Duodenal mucosa (tissue), 2 donors: ENCODE data around the gene MRPL19.

ENCODE experiments used
- H3K27ac ChIP-seq: one replicate; pipeline ENCODE4 v1.7.0; 2013; ENCODE audit warnings: low read depth, low read length
- H3K27me3 ChIP-seq, 2 donors: one replicate each; pipeline ENCODE4 v1.7.0; 2013; ENCODE audit warnings: low read length in 2 of 2, control low read depth in 1 of 2; ENCODE audit not compliant: insufficient read depth in 2 of 2, control insufficient read depth in 1 of 2
- H3K36me3 ChIP-seq, 2 donors: one replicate each; pipeline ENCODE4 v1.7.0; 2013; ENCODE audit warnings: low read length in 2 of 2, control low read depth in 1 of 2; ENCODE audit not compliant: insufficient read depth in 2 of 2, control insufficient read depth in 1 of 2
- H3K4me1 ChIP-seq, 2 donors: one replicate each; pipeline ENCODE4 v1.7.0; 2013; ENCODE audit warnings: low read length in 2 of 2, control low read depth in 1 of 2; ENCODE audit not compliant: insufficient read depth in 2 of 2, control insufficient read depth in 1 of 2
- H3K4me3 ChIP-seq, 2 donors: one replicate each; pipeline ENCODE4 v1.7.0; 2013; ENCODE audit warnings: low read length in 2 of 2, low read depth in 1 of 2
- H3K9ac ChIP-seq, 2 donors: one replicate each; pipeline ENCODE4 v1.7.0; 2013; ENCODE audit warnings: low read length in 2 of 2, low read depth in 1 of 2
- H3K9me3 ChIP-seq, 2 donors: one replicate each; pipeline ENCODE4 v1.7.0; 2013; ENCODE audit warnings: low read length in 2 of 2, control low read depth in 1 of 2; ENCODE audit not compliant: control insufficient read depth in 1 of 2

The MRPL19 gene

DNA sequence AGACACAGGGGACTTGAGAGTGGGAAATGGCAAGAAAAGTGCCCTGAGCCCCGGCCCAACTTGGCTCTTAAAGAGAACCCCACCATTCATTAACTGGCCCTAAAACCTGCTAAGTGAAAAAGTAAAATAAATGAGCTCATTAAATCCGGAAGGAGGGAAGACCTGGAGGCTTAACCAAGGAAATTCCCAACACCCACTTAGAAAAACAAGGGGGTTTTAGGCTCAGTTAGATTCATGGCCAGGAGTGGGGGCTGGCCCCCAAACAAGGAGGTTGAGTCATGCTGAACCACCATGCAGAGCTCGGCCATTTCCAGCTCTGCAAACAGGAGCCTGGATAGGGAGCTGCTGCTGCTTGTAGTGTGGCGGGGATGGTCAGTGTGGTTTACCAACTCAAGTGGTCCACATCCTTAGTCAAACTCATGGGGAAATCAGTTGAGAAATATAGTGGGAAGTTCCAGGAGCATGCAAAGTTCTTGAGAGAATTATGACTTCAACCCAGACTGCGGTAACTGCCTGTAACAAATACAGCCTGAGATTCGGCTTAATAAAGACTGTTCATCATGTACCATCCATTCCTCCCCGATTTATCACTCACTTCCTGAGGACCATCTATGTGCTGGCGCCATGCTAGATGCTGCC is 39.7 kb upstream of the MRPL19 start:
- Histone ChIP-seq H3K4me1 (peaks cover 15 to 30% of the 10 kb centered on the region in 2 donors), H3K27me3 (peaks cover 2 to 3% of the 10 kb centered on the region in 2 donors), H3K9ac (no peak overlapping the region), H3K4me3 (no peak overlapping the region), H3K27ac (no peak overlapping the region), H3K9me3 (no peaks in the 10 kb centered on the region), H3K36me3 (no peaks in the 10 kb centered on the region)

DNA sequence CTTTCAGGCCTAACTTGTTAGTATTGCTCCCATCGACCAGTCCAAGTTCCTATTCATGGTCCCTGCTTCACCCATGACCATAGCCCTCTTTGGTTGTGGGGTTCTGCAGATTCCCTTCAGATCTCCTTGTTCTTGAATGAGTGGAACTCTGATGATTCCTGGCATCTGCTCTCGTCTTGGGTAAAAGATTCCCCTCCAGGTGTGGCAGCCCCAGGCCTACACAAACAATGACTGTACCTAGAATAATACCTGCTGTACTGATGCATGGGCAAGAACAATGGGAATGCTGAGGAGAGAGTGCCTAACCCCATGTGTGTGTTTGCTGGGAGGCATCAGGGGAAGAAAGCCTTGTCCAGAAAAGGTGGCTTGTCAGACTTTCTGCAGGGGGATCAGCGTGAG is 39.2 kb upstream of the MRPL19 start:
- peaks cover 2 to 3% of the 10 kb centered on the region in 2 donors for H3K27me3 ChIP-seq
- peaks cover 11 to 26% of the 10 kb centered on the region in 2 donors for H3K4me1 ChIP-seq
- H3K36me3 ChIP-seq, result no peaks in the 10 kb centered on the region
- no peak overlapping the region for H3K4me3 ChIP-seq
- H3K27ac ChIP-seq, result no peak overlapping the region
- no peaks in the 10 kb centered on the region for H3K9me3 ChIP-seq
- no peak overlapping the region for H3K9ac ChIP-seq

DNA sequence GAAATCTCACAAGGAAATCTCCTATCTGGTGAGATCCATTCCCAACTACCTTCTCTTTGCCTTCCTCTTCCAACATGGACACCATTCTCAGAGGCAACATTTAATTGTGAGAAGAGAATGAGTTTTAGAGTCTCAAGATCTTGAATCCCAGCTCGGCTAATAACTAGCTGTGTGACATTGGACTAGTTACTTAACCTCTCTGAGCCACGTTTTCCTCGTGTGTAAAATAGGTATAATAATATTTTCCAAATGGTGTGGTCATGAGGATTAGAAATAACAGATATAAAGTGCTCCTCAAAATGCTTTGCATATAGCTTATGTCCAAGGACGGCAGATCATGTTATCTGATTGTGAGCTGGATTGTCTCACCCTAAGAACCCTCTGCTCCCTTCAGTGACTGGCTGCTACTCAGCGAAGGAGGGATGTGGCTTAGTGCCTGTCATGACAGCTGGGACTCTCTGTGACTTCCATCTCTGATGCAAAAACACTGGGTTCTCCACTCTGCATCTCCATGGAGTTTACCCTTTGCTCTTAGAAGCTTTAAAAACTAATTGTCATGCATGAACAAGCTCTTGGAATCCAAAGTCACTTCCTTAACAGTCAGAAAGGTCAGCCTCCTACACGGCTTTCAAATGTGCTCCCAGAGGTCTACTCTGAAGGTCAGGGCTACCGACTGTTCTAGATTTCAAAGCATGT is 38.4 kb upstream of the MRPL19 start:
- Histone ChIP-seq H3K36me3 (no peaks in the 10 kb centered on the region), H3K4me3 (no peak overlapping the region), H3K9me3 (no peaks in the 10 kb centered on the region), H3K9ac (no peak overlapping the region), H3K27ac (no peak overlapping the region), H3K4me1 (peaks cover 8 to 23% of the 10 kb centered on the region in 2 donors), H3K27me3 (peaks cover 2 to 3% of the 10 kb centered on the region in 2 donors)

DNA sequence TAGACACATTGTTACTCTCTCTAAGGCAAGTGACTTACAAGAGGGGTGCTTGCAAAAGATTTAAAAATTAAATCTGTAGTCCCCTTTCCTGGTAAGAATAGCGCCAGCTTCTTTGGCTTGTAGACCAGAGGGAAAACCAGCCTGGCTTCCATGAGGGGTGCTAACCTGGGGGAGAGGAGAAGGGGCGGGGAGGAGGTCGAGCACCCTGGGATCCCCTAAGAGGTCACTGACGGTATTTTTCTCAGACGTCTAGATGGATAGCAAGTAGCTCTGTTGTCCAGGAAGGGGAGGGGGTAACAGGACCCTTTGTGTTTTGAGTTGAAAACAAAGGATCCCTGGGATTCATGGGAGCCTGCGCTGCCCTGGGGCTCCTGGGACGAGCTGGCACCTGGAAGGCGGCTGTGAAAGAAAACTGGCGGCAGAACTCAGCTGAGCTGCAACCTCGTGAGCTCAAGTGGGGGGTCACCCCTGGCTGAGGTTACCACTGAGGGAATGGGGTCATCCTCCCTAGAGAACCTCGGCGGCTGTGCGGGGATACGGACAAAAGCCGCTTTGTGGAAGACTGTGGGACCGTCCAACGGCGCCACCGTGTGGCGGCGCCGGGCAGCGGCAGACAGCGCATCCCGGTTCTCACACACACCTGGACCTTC is 37.8 kb upstream of the MRPL19 start:
- H3K4me1 ChIP-seq, result peaks cover 8 to 18% of the 10 kb centered on the region in 2 donors
- no peak overlapping the region for H3K27ac ChIP-seq
- H3K9me3 ChIP-seq, result no peaks in the 10 kb centered on the region
- H3K36me3 ChIP-seq, result no peaks in the 10 kb centered on the region
- H3K27me3 ChIP-seq, result peaks cover 2 to 3% of the 10 kb centered on the region in 2 donors
- peak overlapping the region; percentile 49 to 51 for H3K4me3 ChIP-seq
- H3K9ac ChIP-seq, result no peak overlapping the region

DNA sequence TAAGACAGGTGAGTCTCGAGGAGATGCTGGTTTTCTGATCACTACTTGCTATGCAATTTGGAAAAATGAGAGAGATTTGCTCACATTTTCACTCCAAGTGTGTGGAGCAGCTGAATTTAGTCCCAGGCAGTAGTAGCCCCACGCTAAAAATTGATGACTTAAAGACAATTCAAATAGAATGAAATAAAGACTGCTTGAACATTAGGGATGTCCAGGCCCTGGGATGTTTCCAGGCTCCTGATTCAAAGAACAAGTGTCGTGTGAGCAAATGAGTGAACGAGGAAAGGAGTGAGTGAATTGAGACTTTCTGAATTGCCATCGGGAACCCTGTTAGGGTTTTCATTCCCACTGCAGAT is 37.3 kb upstream of the MRPL19 start:
- Histone ChIP-seq H3K27ac (no peak overlapping the region), H3K4me3 (no peak overlapping the region), H3K36me3 (no peaks in the 10 kb centered on the region), H3K9me3 (no peaks in the 10 kb centered on the region), H3K9ac (no peak overlapping the region), H3K27me3 (peaks cover 2 to 3% of the 10 kb centered on the region in 2 donors), H3K4me1 (peaks cover 8 to 18% of the 10 kb centered on the region in 2 donors)

DNA sequence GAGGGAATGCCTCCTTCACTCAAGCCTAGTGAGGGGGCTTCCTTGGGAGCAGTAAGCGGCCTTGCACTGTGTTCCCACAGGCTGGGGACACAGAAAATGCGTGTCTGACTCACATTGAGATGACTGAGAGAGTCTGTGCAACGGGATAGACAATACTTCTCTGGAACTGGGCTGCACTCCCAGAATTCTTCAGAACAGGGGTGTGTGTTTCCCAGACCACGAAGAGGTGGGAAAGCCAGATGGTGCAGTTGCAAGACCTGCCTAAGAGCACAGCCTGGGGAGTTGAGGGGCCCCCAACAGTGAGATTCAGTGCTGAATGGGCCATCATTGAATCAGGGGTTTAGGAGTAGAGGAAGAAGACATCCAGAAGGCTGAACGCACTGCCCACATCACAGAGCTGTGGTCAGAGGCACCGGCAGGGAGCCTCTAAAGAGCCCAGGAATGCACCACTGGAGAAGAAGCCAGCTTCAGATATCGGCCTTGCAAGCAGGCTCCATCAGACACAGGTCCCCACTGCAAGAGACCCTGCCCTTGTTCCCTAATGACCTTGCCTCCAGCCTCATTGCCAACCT is 36.6 kb upstream of the MRPL19 start:
- peaks cover 8 to 18% of the 10 kb centered on the region in 2 donors for H3K4me1 ChIP-seq
- no peak overlapping the region for H3K9ac ChIP-seq
- H3K27me3 ChIP-seq, result peaks cover 2 to 3% of the 10 kb centered on the region in 2 donors
- no peak overlapping the region for H3K27ac ChIP-seq
- no peak overlapping the region for H3K4me3 ChIP-seq
- H3K36me3 ChIP-seq, result no peaks in the 10 kb centered on the region
- H3K9me3 ChIP-seq, result no peaks in the 10 kb centered on the region

DNA sequence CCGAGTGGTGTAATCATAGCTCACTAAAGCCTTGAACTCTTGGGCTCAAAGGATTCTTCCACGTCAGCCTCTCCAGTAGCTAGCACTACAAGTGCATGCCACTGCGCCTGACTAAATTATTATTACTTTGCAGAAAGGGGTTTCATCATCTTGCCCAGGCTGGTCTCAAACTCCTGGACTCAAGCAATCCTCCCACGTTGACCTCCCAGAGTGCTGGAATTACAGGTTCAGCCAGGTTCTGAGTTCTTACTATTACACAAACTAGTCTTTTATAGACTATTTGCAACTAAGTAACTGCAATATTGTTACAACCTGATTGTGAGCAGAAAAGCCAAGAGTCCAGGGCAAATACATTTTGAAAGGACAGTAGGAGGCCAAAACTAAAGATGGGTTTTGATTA is 35.9 kb upstream of the MRPL19 start:
- Histone ChIP-seq H3K9me3 (no peaks in the 10 kb centered on the region), H3K4me3 (no peak overlapping the region), H3K27me3 (peaks cover 2 to 3% of the 10 kb centered on the region in 2 donors), H3K36me3 (no peaks in the 10 kb centered on the region), H3K4me1 (peaks cover 7 to 17% of the 10 kb centered on the region in 2 donors), H3K27ac (no peak overlapping the region), H3K9ac (no peak overlapping the region)

DNA sequence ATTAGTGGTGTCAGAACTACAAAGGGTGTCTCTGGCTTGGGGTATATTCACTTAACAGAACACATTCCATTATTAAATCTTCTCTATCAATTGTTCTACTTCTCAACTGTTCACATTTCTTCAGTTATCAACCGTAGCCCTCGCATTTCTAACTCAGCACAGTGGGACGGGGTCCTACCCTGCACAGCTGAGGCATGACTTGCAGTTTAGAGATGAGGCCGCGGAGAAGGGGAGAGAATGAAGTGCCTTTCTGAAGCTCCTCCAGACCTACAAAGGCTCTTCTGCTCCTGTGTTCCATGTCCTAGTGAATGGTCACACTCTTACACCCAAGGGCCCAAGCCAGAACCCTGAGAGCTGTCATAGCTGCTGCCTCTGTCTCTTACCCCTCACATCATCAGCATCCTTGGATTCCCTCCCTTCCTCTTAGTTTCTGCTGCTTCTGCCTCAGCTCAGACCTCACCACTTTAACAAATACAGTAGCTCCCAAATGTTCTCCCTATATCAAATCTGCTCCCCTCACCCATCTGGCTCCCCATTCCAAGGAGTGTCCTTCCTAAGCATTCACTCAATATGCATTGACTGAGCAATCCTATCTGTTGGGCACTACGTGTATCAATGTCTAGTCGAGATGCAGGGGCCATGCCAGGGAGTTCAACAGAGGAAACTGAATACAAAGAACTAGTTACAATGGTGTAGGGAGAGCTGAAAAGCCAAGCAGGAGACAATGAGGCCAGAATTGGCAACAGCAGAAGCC is 34.3 kb upstream of the MRPL19 start:
- peaks cover 2 to 3% of the 10 kb centered on the region in 2 donors for H3K27me3 ChIP-seq
- H3K9ac ChIP-seq, result no peak overlapping the region
- no peak overlapping the region for H3K4me3 ChIP-seq
- H3K9me3 ChIP-seq, result no peaks in the 10 kb centered on the region
- no peak overlapping the region for H3K27ac ChIP-seq
- no peaks in the 10 kb centered on the region for H3K36me3 ChIP-seq
- H3K4me1 ChIP-seq, result peaks cover 0 to 7% of the 10 kb centered on the region in 2 donors

DNA sequence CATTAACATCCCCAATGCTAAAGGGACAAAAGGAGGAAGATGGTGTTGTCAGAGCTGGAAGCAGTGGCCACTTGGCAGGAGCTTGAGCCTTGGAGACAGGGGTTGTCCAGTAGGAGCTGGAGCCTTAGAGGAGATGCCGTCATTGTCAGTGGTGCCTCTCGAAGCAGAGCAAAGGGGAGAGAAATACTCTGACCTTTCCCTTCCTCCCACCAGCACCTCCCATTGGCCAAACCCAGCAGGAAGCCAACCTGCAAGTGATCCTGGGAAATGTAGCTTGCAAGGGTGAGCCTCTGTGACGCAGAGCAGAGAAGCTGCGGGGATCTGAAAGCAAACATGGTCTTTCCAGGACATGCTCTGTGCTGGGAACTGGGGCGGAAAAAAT is 33.7 kb upstream of the MRPL19 start:
- Histone ChIP-seq H3K36me3 (no peaks in the 10 kb centered on the region), H3K9ac (no peak overlapping the region), H3K27me3 (peaks cover 2 to 3% of the 10 kb centered on the region in 2 donors), H3K27ac (no peak overlapping the region), H3K9me3 (no peaks in the 10 kb centered on the region), H3K4me1 (peaks cover 0 to 7% of the 10 kb centered on the region in 2 donors), H3K4me3 (no peak overlapping the region)
